ENCODE measurements around the gene CLEC9A. TPM values are rescaled to one million over a fixed set of nuclear protein-coding genes. Genes with fewer than 3 reads are reported as not detected.

The CLEC9A gene
- total and polyA plus RNA-seq, 2 of the 8 experiments (the other 6 are each of a cell fraction or from before 2014, with no cell fraction given): not detected

GRCh38 chr12:10025236-10025635, 5.2 kb upstream of the CLEC9A start:
- Histone ChIP-seq H3K27me3 (replicated peaks in 1 of 4; ENCODE audit: control insufficient read depth in 3 of 4, extremely low read depth in 1 of 4, insufficient read depth in 3 of 4, low read length in 3 of 4) (no peaks in the 10 kb centered on the region), H3K56ac (replicated peaks; ENCODE audit: insufficient read length, low read depth, low read length) (no peak overlapping the region), H2AK5ac (ENCODE audit: low read depth, low read length) (no peak overlapping the region), H4K91ac (replicated peaks; ENCODE audit: insufficient read length, low read length) (no peak overlapping the region), H3K4me3 (ENCODE audit: extremely low read depth in 1 of 4, insufficient read depth in 2 of 4, low read depth in 3 of 4, low read length in 4 of 4) (no peak overlapping the region), H4K20me1 (replicated peaks in 1 of 2; ENCODE audit: control insufficient read depth in 1 of 2, insufficient read depth in 2 of 2, low read length in 2 of 2) (no peaks in the 10 kb centered on the region), H2BK12ac (ENCODE audit: low read depth, low read length) (no peak overlapping the region), H2BK5ac (ENCODE audit: low read depth, low read length) (no peak overlapping the region), H2BK20ac (ENCODE audit: low read length) (no peak overlapping the region), H3K18ac (ENCODE audit: extremely low read depth, low read length) (no peak overlapping the region), H3K4ac (replicated peaks; ENCODE audit: insufficient read length, low read depth, low read length) (no peak overlapping the region), H2BK15ac (ENCODE audit: low read length) (no peak overlapping the region), H2AFZ (ENCODE audit: low read length) (no peak overlapping the region), H3K9ac (replicated peaks in 1 of 4; ENCODE audit: extremely low read depth in 1 of 4, low read depth in 3 of 4, low read length in 3 of 4) (no peak overlapping the region), H3K9me3 (ENCODE audit: insufficient read depth in 2 of 2, low read depth in 1 of 2, low read length in 1 of 2) (peaks cover 0 to 4% of the 10 kb centered on the region in 2 experiments; a peak in 1 of 4 replicates), H4K5ac (ENCODE audit: insufficient read length, low read depth, low read length) (no peak overlapping the region), H3K23me2 (ENCODE audit: low read depth, low read length) (no peaks in the 10 kb centered on the region; the same call in 1 of the 2 replicates), H3K36me3 (ENCODE audit: control insufficient read depth in 2 of 4, insufficient read depth in 4 of 4, low read length in 3 of 4) (no peaks in the 10 kb centered on the region; a peak in 1 of 8 replicates), H3K14ac (ENCODE audit: insufficient read length) (no peak overlapping the region), H3K23ac (ENCODE audit: insufficient read length) (no peak overlapping the region), H3K4me1 (replicated peaks in 1 of 4; ENCODE audit: control insufficient read depth in 3 of 4, insufficient read depth in 4 of 4, low read length in 3 of 4) (no peaks in the 10 kb centered on the region), H3K79me1 (ENCODE audit: low read depth, low read length) (no peaks in the 10 kb centered on the region), H4K8ac (ENCODE audit: extremely low read depth, insufficient read depth, low read length) (no peak overlapping the region), H3K79me2 (ENCODE audit: control insufficient read depth in 1 of 2, insufficient read depth in 2 of 2, low read length in 2 of 2) (no peaks in the 10 kb centered on the region), H3K27ac (ENCODE audit: low read depth, low read length) (no peak overlapping the region), H3K4me2 (ENCODE audit: insufficient read depth in 1 of 2, low read depth in 2 of 2, low read length in 2 of 2) (no peak overlapping the region), H2BK120ac (replicated peaks; ENCODE audit: low read depth, low read length) (no peak overlapping the region)
- FAIRE-seq (no peak), DNase-seq (ENCODE audit: low read depth in 1 of 2, low spot score in 2 of 2) (no peak)
- POLR2A ChIA-PET (ENCODE audit: partially characterized antibody): no interaction called here
- WGBS, 2 experiments (ENCODE audit: extremely low coverage in 1 of 2, insufficient coverage in 1 of 2, insufficient read length in 1 of 2, insufficient replicate concordance in 2 of 2, low coverage in 1 of 2, low lambda C conversion rate in 2 of 2, missing lambda C conversion rate in 1 of 2): 94% methylated on average over 3 of the region's 3 CpGs; no CpG with 5 or more reads in 1 of the 2 experiments
- CTCF ChIA-PET (ENCODE audit: partially characterized antibody): interaction anchor here (0.7 kb wide), 1 partner anchor 275 kb away, joined by 3 read pairs; no protein-coding TSS in a partner anchor
- no peak for TF ChIP-seq YY1 (IDR thresholded peaks at IDR 0.05; ENCODE audit: low read depth, low read length)
- TF ChIP-seq POU5F1 (IDR thresholded peaks at IDR 0.05; ENCODE audit: low read depth, low read length): no peak
- no peak for TF ChIP-seq ZNF274 (IDR thresholded peaks at IDR 0.05; ENCODE audit: borderline replicate concordance, extremely low read depth, low read length)
- no peak for TF ChIP-seq RBBP5 (IDR thresholded peaks at IDR 0.05; ENCODE audit: borderline replicate concordance, low read depth, low read length)
- no peak for TF ChIP-seq GTF2F1 (IDR thresholded peaks at IDR 0.05; ENCODE audit: borderline replicate concordance, low read depth, low read length)
- no peak for TF ChIP-seq SIN3A (conservative IDR thresholded peaks at IDR 0.05 in 1 of 2, IDR thresholded peaks at IDR 0.05 in 1 of 2; ENCODE audit: low read depth in 1 of 2, low read length in 2 of 2)
- no peak for TF ChIP-seq JUND (IDR thresholded peaks at IDR 0.05; ENCODE audit: low read length)
- TF ChIP-seq MAX (IDR thresholded peaks at IDR 0.05): no peak
- TF ChIP-seq TEAD4 (IDR thresholded peaks at IDR 0.05; ENCODE audit: low read depth, low read length): no peak
- TF ChIP-seq, protein P1, sequence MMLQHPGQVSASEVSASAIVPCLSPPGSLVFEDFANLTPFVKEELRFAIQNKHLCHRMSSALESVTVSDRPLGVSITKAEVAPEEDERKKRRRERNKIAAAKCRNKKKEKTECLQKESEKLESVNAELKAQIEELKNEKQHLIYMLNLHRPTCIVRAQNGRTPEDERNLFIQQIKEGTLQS (IDR thresholded peaks at IDR 0.05; ENCODE audit: insufficient read depth, low read depth, low read length): no peak
- TF ChIP-seq CHD2 (IDR thresholded peaks at IDR 0.05; ENCODE audit: low read length): no peak
- TF ChIP-seq CEBPB (IDR thresholded peaks at IDR 0.05; ENCODE audit: low read depth, low read length): no peak
- TF ChIP-seq JUN (IDR thresholded peaks at IDR 0.05; ENCODE audit: low read depth, low read length): no peak
- no peak for TF ChIP-seq TAF7 (optimal IDR thresholded peaks at IDR 0.05; ENCODE audit: borderline replicate concordance, low read depth, low read length)
